H9 (cell line): ENCODE results near the gene SLC7A5. TPM values are rescaled to one million over a fixed set of nuclear protein-coding genes. Genes with fewer than 3 reads are reported as not detected.
"Not testable (repeated sequence)": the region's sequence is repeated elsewhere in the genome, so short reads cannot be mapped to it uniquely, and the experiment has no call there.

Source experiments
- DNase-seq: peaks from one replicate; pipeline ENCODE4 v3.0.0-alpha.2; 2017
- H2AFZ ChIP-seq: one replicate; pipeline ENCODE4 v1.6.1; 2013; ENCODE audit warnings: mild to moderate bottlenecking, low read length, control low read depth, moderate library complexity
- H2AK5ac ChIP-seq: 2 replicates; pipeline ENCODE4 v1.6.1; 2013; ENCODE audit warnings: low read length, control low read depth, mixed read lengths; ENCODE audit not compliant: insufficient read length
- H2BK120ac ChIP-seq: one replicate; pipeline ENCODE4 v1.6.1; 2013; ENCODE audit warnings: low read depth, mild to moderate bottlenecking, low read length, control low read depth, inconsistent platforms; ENCODE audit not compliant: poor library complexity, severe bottlenecking
- H2BK12ac ChIP-seq: 2 replicates; pipeline ENCODE4 v1.6.1; 2013; ENCODE audit warnings: low read length, control low read depth, mixed read lengths, low read depth; ENCODE audit not compliant: insufficient read length
- H2BK15ac ChIP-seq: 2 replicates; pipeline ENCODE4 v1.6.1; 2013; ENCODE audit warnings: low read depth, low read length, control low read depth
- H2BK20ac ChIP-seq: one replicate; pipeline ENCODE4 v1.6.1; 2013; ENCODE audit warnings: low read depth, mild to moderate bottlenecking, low read length, control low read depth, inconsistent platforms; ENCODE audit not compliant: poor library complexity, severe bottlenecking
- H2BK5ac ChIP-seq: 2 replicates; pipeline ENCODE4 v1.6.1; 2013; ENCODE audit warnings: low read length, control low read depth, mixed read lengths; ENCODE audit not compliant: insufficient read length
- H3K14ac ChIP-seq: 2 replicates; pipeline ENCODE4 v1.6.1; 2013; ENCODE audit warnings: low read length, control low read depth; ENCODE audit not compliant: insufficient read depth
- H3K18ac ChIP-seq: 2 replicates; pipeline ENCODE4 v1.6.1; 2013; ENCODE audit warnings: low read depth, mild to moderate bottlenecking, mixed read lengths, low read length, control low read depth; ENCODE audit not compliant: insufficient read length
- H3K23ac ChIP-seq: 2 replicates; pipeline ENCODE4 v1.6.1; 2013; ENCODE audit warnings: low read length, control low read depth, mixed read lengths, low read depth; ENCODE audit not compliant: insufficient read length
- H3K23me2 ChIP-seq: 2 replicates; pipeline ENCODE4 v1.6.1; 2013; ENCODE audit warnings: low read depth, mild to moderate bottlenecking, mixed read lengths, low read length, control low read depth; ENCODE audit not compliant: insufficient read length, poor library complexity, severe bottlenecking
- H3K27ac ChIP-seq: 2 replicates; pipeline ENCODE4 v1.5.1; 2013; ENCODE audit warnings: low read length, control low read depth, mixed read lengths, low read depth; ENCODE audit not compliant: insufficient read length
- H3K27me3 ChIP-seq: 2 replicates; pipeline ENCODE4 v1.6.1; 2013; ENCODE audit warnings: low read length, control low read depth, inconsistent platforms; ENCODE audit not compliant: insufficient read depth
- H3K4ac ChIP-seq: 2 replicates; pipeline ENCODE4 v1.6.1; 2013; ENCODE audit warnings: low read depth, mild to moderate bottlenecking, control low read depth, inconsistent platforms, low read length, moderate library complexity
- H3K4me1 ChIP-seq: 2 replicates; pipeline ENCODE4 v1.6.1; 2013; ENCODE audit warnings: low read length, control low read depth, inconsistent platforms; ENCODE audit not compliant: insufficient read depth
- H3K4me2 ChIP-seq: 2 replicates; pipeline ENCODE4 v1.6.1; 2013; ENCODE audit warnings: low read length, control low read depth, mixed read lengths; ENCODE audit not compliant: insufficient read length, insufficient read depth
- H3K56ac ChIP-seq: 2 replicates; pipeline ENCODE4 v1.6.1; 2013; ENCODE audit warnings: low read depth, mild to moderate bottlenecking, mixed read lengths, low read length, control low read depth; ENCODE audit not compliant: insufficient read length
- H3K79me1 ChIP-seq: 2 replicates; pipeline ENCODE4 v1.6.1; 2013; ENCODE audit warnings: low read depth, mild to moderate bottlenecking, moderate library complexity, low read length, control low read depth, inconsistent platforms; ENCODE audit not compliant: insufficient read depth, poor library complexity, severe bottlenecking
- H3K79me2 ChIP-seq: 2 replicates; pipeline ENCODE4 v1.6.1; 2013; ENCODE audit warnings: low read length, control low read depth, inconsistent platforms; ENCODE audit not compliant: insufficient read depth
- H3K9ac ChIP-seq: 2 replicates; pipeline ENCODE4 v1.6.1; 2013; ENCODE audit warnings: low read length, control low read depth, mixed read lengths; ENCODE audit not compliant: insufficient read length; ENCODE audit errors: extremely low read depth
- H3K9me3 ChIP-seq: one replicate; pipeline ENCODE4 v1.6.1; 2013; ENCODE audit warnings: low read depth, low read length, inconsistent platforms; ENCODE audit not compliant: control insufficient read depth
- H3T11ph ChIP-seq: one replicate; pipeline ENCODE4 v1.6.1; 2013; ENCODE audit warnings: mild to moderate bottlenecking, low read length, control low read depth, inconsistent platforms
- H4K20me1 ChIP-seq: one replicate; pipeline ENCODE4 v1.6.1; 2013; ENCODE audit not compliant: control insufficient read depth, insufficient read length, insufficient read depth
- H4K5ac ChIP-seq: 2 replicates; pipeline ENCODE4 v1.6.1; 2013; ENCODE audit warnings: low read depth, mild to moderate bottlenecking, mixed read lengths, low read length, control low read depth; ENCODE audit not compliant: insufficient read length
- H4K8ac ChIP-seq: replicated peaks from 2 replicates; pipeline ENCODE4 v1.6.1; 2013; ENCODE audit warnings: low read length, control low read depth, mixed read lengths, low read depth; ENCODE audit not compliant: insufficient read length
- H4K91ac ChIP-seq: 2 replicates; pipeline ENCODE4 v1.6.1; 2013; ENCODE audit warnings: low read depth, mild to moderate bottlenecking, moderate library complexity, mixed read lengths, low read length, control low read depth; ENCODE audit not compliant: insufficient read length
- H3K27ac Mint-ChIP-seq, 3 experiments: 2 replicates in 2 of 3; 3 replicates in 1 of 3; pipeline ENCODE4 v1.8.0; 2020 to 2021; ENCODE audit warnings: mixed read lengths in 3 of 3, mild to moderate bottlenecking in 1 of 3, moderate library complexity in 1 of 3
- H3K27me3 Mint-ChIP-seq: 2 replicates; pipeline ENCODE4 v1.8.0; 2021; ENCODE audit warnings: low read depth, mild to moderate bottlenecking, moderate library complexity, mixed read lengths
- H3K36me3 Mint-ChIP-seq, 3 experiments: 2 replicates in 2 of 3; 3 replicates in 1 of 3; pipeline ENCODE4 v1.8.0; 2020 to 2021; ENCODE audit warnings: low read depth in 3 of 3, mixed read lengths in 3 of 3; ENCODE audit not compliant: insufficient read depth in 1 of 3
- H3K4me1 Mint-ChIP-seq, 2 experiments: 2 replicates each; pipeline ENCODE4 v1.8.0; 2020; ENCODE audit warnings: mixed read lengths in 2 of 2
- H3K4me3 Mint-ChIP-seq, 2 experiments: 2 replicates in 1 of 2; 3 replicates in 1 of 2; pipeline ENCODE4 v1.8.0; 2020 to 2021; ENCODE audit warnings: mild to moderate bottlenecking in 2 of 2, mixed read lengths in 2 of 2, moderate library complexity in 1 of 2
- H3K9me3 Mint-ChIP-seq, 2 experiments: 2 replicates in 1 of 2; 3 replicates in 1 of 2; pipeline ENCODE4 v1.8.0; 2020; ENCODE audit warnings: mild to moderate bottlenecking in 2 of 2, mixed read lengths in 2 of 2, moderate library complexity in 1 of 2
- WGBS: extraction: QIAGEN DNeasy Blood & Tissue Kit; methylation state at CpG from one replicate; pipeline ENCODE4 v1.1.7; 2013; ENCODE audit warnings: missing lambda C conversion rate, low lambda C conversion rate, mixed read lengths; ENCODE audit not compliant: insufficient read length; ENCODE audit errors: extremely low coverage; 5-methylcytosine and 5-hydroxymethylcytosine counted together
- total RNA-seq: library from RNA; stranded (reverse); gene quantifications from 2 replicates; pipeline ENCODE4 v1.2.1, GENCODE V29; 2021
- TF ChIP-seq, protein P1 (sequence below): fragments of 200-600 bp; sonication (generic); conservative IDR thresholded peaks from 3 replicates; pipeline ENCODE4 v1.8.0; 2021; ENCODE audit warnings: antibody characterized with exemption, mild to moderate bottlenecking

The SLC7A5 gene
- total RNA-seq, 1 experiment from 2014 or later: 217 TPM

DNA sequence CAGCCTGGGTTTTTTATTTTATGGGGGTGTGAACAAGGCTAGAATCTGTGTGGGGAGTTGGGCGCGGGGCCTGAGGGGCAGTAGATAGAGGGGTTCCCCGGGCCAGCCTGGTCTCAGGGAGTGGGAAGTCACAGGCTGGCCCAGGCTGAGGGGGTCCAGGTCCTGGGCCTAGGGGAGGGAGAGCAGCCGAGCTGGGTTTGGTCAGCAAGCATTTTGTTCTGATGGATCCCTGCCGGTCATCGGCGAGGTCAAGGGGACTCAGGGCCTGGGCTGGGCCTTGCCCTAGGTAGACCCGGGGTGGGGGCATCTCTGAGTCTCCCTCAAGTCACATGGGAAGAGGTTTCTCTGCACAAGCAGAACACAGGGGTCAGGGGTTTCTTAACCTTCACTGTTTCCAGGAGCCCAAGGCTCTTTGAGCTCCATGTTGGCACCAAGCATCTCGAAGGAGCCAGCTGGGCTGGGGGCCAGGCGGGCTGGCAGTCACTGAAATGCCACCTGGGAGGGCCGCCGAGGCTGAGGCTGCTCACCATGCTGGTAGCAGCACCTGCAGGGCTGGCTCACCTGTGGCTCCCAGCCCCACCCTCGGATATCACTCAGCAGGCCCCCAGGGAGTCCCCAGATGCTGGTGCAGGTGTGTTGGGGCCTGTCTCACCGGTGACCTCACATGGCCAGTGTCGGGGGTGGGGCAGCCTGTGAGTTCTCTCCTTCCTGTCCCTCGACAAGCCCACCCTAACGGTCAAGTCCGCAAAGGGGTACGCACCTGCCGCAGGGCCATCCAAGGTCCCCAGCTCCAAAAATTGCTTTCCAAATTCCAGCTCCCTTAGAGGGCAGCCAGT is 41.0 kb downstream of the SLC7A5 start:
- no peak overlapping the region for H3K56ac ChIP-seq
- H4K5ac ChIP-seq: no peak overlapping the region
- no peak overlapping the region for H2BK120ac ChIP-seq
- H3K14ac ChIP-seq: no peak overlapping the region
- no peaks in the 10 kb centered on the region for H3K23me2 ChIP-seq
- H3K9me3 ChIP-seq: no peaks in the 10 kb centered on the region
- H4K20me1 ChIP-seq: no peaks in the 10 kb centered on the region
- H3K27ac Mint-ChIP-seq: peak overlapping the region; percentile 70 to 82 (median 74); a peak in 5 of 7 replicates
- H3K9me3 Mint-ChIP-seq: no peaks in the 10 kb centered on the region
- H2BK20ac ChIP-seq: no peak overlapping the region
- no peak for DNase-seq
- H3K27ac ChIP-seq: no peak overlapping the region
- H3K27me3 ChIP-seq: no peaks in the 10 kb centered on the region
- peaks cover 50 to 65% of the 10 kb centered on the region in 2 experiments for H3K4me1 Mint-ChIP-seq
- H3K4me3 Mint-ChIP-seq: no peak overlapping the region
- H3K79me1 ChIP-seq: no peaks in the 10 kb centered on the region
- TF ChIP-seq, protein P1, sequence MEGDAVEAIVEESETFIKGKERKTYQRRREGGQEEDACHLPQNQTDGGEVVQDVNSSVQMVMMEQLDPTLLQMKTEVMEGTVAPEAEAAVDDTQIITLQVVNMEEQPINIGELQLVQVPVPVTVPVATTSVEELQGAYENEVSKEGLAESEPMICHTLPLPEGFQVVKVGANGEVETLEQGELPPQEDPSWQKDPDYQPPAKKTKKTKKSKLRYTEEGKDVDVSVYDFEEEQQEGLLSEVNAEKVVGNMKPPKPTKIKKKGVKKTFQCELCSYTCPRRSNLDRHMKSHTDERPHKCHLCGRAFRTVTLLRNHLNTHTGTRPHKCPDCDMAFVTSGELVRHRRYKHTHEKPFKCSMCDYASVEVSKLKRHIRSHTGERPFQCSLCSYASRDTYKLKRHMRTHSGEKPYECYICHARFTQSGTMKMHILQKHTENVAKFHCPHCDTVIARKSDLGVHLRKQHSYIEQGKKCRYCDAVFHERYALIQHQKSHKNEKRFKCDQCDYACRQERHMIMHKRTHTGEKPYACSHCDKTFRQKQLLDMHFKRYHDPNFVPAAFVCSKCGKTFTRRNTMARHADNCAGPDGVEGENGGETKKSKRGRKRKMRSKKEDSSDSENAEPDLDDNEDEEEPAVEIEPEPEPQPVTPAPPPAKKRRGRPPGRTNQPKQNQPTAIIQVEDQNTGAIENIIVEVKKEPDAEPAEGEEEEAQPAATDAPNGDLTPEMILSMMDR: no peak
- no peaks in the 10 kb centered on the region; the same call in 1 of the 2 replicates for H3K27me3 Mint-ChIP-seq
- no peak overlapping the region for H4K8ac ChIP-seq
- no peak overlapping the region for H3K4ac ChIP-seq
- no peak overlapping the region for H3K23ac ChIP-seq
- no peak overlapping the region for H2BK5ac ChIP-seq
- peaks cover 2% of the 10 kb centered on the region; the same call in 1 of the 2 replicates for H3K4me1 ChIP-seq
- H3T11ph ChIP-seq: no peak overlapping the region
- no peak overlapping the region for H4K91ac ChIP-seq
- WGBS: no CpG with 5 or more reads among the region's 20 CpGs
- H2BK12ac ChIP-seq: no peak overlapping the region
- H3K9ac ChIP-seq: no peak overlapping the region
- H3K36me3 Mint-ChIP-seq: peaks cover 7 to 30% (median 28%) of the 10 kb centered on the region in 3 experiments
- H3K18ac ChIP-seq: no peak overlapping the region
- no peak overlapping the region for H2AK5ac ChIP-seq
- H3K79me2 ChIP-seq: no peaks in the 10 kb centered on the region
- no peak overlapping the region for H2BK15ac ChIP-seq
- H2AFZ ChIP-seq: no peak overlapping the region
- no peak overlapping the region for H3K4me2 ChIP-seq

DNA sequence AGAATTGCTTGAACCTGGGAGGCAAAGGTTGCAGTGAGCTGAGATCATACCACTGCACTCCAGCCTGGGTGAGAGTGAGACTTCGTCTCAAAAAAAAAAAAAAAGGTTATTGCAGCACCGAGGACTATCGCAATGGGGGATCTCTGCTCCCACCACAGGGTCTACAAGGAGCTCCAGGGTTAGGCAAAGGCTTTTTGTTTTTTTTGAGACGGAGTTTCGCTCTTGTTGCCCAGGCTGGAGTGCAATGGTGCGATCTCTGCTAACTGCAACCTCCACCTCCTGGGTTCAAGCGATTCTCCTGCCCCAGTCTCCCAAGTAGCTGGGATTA is 41.8 kb downstream of the SLC7A5 start:
- not testable (repeated sequence) for H2BK120ac ChIP-seq, H3K27me3 ChIP-seq, H3K4me2 ChIP-seq, H3K4me1 ChIP-seq, H3K79me1 ChIP-seq, H2BK20ac ChIP-seq, DNase-seq, H3K18ac ChIP-seq, H2BK15ac ChIP-seq, H2BK12ac ChIP-seq, H3K27me3 Mint-ChIP-seq, H3K23me2 ChIP-seq, H3K23ac ChIP-seq, H2AK5ac ChIP-seq, H3K9me3 Mint-ChIP-seq, H3K9ac ChIP-seq, H2AFZ ChIP-seq, H2BK5ac ChIP-seq, H3K27ac Mint-ChIP-seq, H3K56ac ChIP-seq, H3K79me2 ChIP-seq, H4K8ac ChIP-seq, H4K20me1 ChIP-seq, H3K9me3 ChIP-seq, H3K27ac ChIP-seq, H3K14ac ChIP-seq, H3T11ph ChIP-seq, H3K4ac ChIP-seq, H4K5ac ChIP-seq, H4K91ac ChIP-seq
- Mint-ChIP-seq H3K4me1 (peaks cover 58 to 73% of the 10 kb centered on the region in 2 experiments), H3K36me3 (peaks cover 7 to 24% (median 21%) of the 10 kb centered on the region in 3 experiments), H3K4me3 (0 out of 5 replicates have a peak overlapping the region, but pooled peaks of 1 of the 2 experiments have one; percentile 13)
- no CpG with 5 or more reads among the region's 7 CpGs for WGBS
